Ovary (tissue), 10 donors: ENCODE results near the gene CBLN3. TPM values are rescaled to one million over a fixed set of nuclear protein-coding genes. Genes with fewer than 3 reads are reported as not detected.
"Not testable (repeated sequence)": the region's sequence is repeated elsewhere in the genome, so short reads cannot be mapped to it uniquely, and the experiment has no call there.

Source experiments
- DNase-seq, 5 donors: peaks; one replicate each; pipeline ENCODE4 v3.0.0-alpha.2; 2019 to 2020
- H3K27ac ChIP-seq, 2 donors: fragments of 200-600 bp; one replicate each; pipeline versions ENCODE4 v1.5.1 to v1.8.0; 2019 to 2022
- H3K27me3 ChIP-seq: fragments of 200-600 bp; one replicate; pipeline ENCODE4 v1.8.0; 2022
- H3K36me3 ChIP-seq: fragments of 200-600 bp; sonication (generic); one replicate; pipeline ENCODE4 v1.5.1; 2019
- H3K4me1 ChIP-seq: one replicate; pipeline ENCODE4 v1.8.1; 2013; ENCODE audit warnings: mild to moderate bottlenecking, moderate library complexity; ENCODE audit not compliant: insufficient read depth
- H3K4me3 ChIP-seq: fragments of 200-600 bp; sonication (generic); one replicate; pipeline ENCODE4 v1.5.1; 2017
- H3K9me3 ChIP-seq, 2 donors: fragments of 200-600 bp in 1 of 2; sonication (generic) in 1 of 2; one replicate each; pipeline versions ENCODE4 v1.5.1 to v1.8.1; 2013 to 2019; ENCODE audit warnings: mild to moderate bottlenecking in 1 of 2, moderate library complexity in 1 of 2
- EP300 ChIP-seq: sonication (generic); formaldehyde crosslinking; IDR thresholded peaks from one replicate; pipeline ENCODE4 v1.6.1; 2017; ENCODE audit warnings: antibody characterized with exemption
- POLR2A ChIP-seq: fragments of 450-650 bp; IDR thresholded peaks from one replicate; pipeline ENCODE4 v1.6.1; 2017; ENCODE audit warnings: antibody characterized with exemption, mild to moderate bottlenecking, moderate library complexity
- WGBS, 3 donors: extraction: QIAGEN DNeasy Blood & Tissue Kit in 1 of 3; methylation state at CpG; one replicate each; pipeline versions ENCODE4 v1.1.5 to v1.1.7; 2013 to 2017; 5-methylcytosine and 5-hydroxymethylcytosine counted together
- intact Hi-C, 4 donors: fragments of 100-400 bp; cut with DNase I; formaldehyde crosslinking; loops; one replicate each; pipeline versions ENCODE4 v1.11.0 to v1.15.1; 2022 to 2023
- long read RNA-seq, 3 donors: library from polyadenylated mRNA in 2 of 3; unstranded in 2 of 3; transcript quantifications; one replicate each; pipeline ENCODE4 v2.0.0 and lab custom pipeline, GENCODE V29; 2021 to 2026
- polyA plus RNA-seq, 2 donors: library from polyadenylated mRNA; stranded (reverse); fragments of 200-250 nt in 1 of 2; fragments of 350-450 nt in 1 of 2; fragmentation: Illumina TruSeq in 1 of 2; extraction: RNeasy Lipid Tissue Mini Kit (QIAGEN cat#74804) in 1 of 2; gene quantifications; one replicate each; pipeline ENCODE4 v1.2.3, GENCODE V29; 2013 to 2014
- total RNA-seq, 7 donors: library from RNA; depleted of rRNA in 2 of 7; stranded (reverse); fragments of >200 nt in 2 of 7; fragmentation: NEBNext Ultra II Directional in 3 of 7; extraction: Animal tissue kit (Norgen Biotek cat#: 25700) in 3 of 7; gene quantifications; one replicate each; pipeline versions ENCODE4 v1.1.0 to v1.2.4, GENCODE V29; 2016 to 2023
- TF ChIP-seq, protein P1 (sequence below), 3 donors: fragments of 450-650 bp in 2 of 3; fragments of 200-600 bp in 1 of 3; IDR thresholded peaks; one replicate each; pipeline versions ENCODE4 v1.5.1 to v1.8.0; 2016 to 2022; ENCODE audit warnings: antibody characterized with exemption in 3 of 3, mild to moderate bottlenecking in 1 of 3
- donor health status: DM: no; HTN: no; CAD: no; lungs with moderate emphysema.
- donor health status: DM: no; HTN: no; CAD: no.
- donor health status: Bipolar disorder and iron deficiency.
- donor health status: DM: yes; HTN: yes; CAD: no.
- donor health status: DM: no; HTN: no; CAD: no.
- donor health status: DM: yes; HTN: yes; CAD: no.

The CBLN3 gene
- total RNA-seq, result 10 to 100 TPM in 1 of 7 donors, 1 to 10 TPM in 6; 2.0 to 10.5 (median 4.7) TPM
- polyA plus RNA-seq, result 1 to 10 TPM; 5.8 to 7.5 TPM
- long read RNA-seq, donor 1, partial matches to known transcripts, result 0 of 4 reads
- long read RNA-seq, donor 1, other reads (novel, unspliced or antisense), result 4 of 4 reads
- long read RNA-seq, donor 2, partial matches to known transcripts, result 0 of 1 reads
- long read RNA-seq, donor 2, other reads (novel, unspliced or antisense), result 0 of 1 reads
- long read RNA-seq, donor 3, transcript CBLN3-201 (3 exons, 2,346 nt), result major isoform, 6 of 11 reads
- long read RNA-seq, donor 3, partial matches to known transcripts, result 2 of 11 reads
- long read RNA-seq, donor 3, other reads (novel, unspliced or antisense), result 1 of 11 reads

DNA sequence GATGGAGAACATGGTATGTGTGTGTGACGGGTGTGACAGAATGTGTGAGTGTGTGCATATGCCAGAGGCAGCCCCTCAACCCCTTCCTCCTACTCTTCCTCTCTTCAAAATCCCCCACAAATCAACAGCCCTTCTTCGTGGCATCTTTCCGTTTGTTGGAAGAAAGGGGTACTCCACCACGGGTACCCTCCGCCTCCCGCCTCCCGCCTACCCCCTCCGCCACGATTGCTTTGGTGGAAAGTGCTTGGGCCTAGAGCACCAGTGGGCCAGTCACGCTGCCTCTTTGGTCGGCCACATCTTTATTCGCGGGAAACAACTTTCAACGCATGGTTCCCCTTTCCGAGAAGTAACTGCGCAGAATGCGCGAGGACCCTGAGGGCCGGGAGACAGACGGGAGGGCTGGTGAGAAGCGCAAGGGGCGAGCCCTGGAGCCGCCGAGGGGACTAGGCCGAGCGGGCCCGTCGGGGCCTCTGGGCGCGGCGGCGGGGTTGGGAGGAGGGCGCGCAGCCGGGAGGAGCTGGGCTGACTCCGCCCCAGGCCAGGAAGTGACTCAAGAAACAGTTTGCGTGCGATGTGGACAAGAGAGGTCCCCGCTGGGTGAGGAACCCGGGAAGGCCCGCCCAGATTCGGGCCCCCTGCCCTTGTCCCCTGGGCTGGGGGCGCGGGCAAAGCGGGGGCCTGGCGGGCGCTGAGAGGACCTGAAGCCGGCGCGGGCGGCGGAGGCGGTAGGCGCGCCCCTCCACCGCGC, at the start of gene CBLN3, which contains the start of gene KHNYN:
CBLN3 (minus strand) TSS at position 274 of the 748 bp plus-strand sequence. CDS start 614 bp downstream, outside the sequence.
KHNYN (plus strand) TSS at position 560 of the 748 bp plus-strand sequence. CDS start 777 bp downstream, outside the sequence.
- peak; percentile 47 for TF ChIP-seq EP300
- TF ChIP-seq, protein P1, sequence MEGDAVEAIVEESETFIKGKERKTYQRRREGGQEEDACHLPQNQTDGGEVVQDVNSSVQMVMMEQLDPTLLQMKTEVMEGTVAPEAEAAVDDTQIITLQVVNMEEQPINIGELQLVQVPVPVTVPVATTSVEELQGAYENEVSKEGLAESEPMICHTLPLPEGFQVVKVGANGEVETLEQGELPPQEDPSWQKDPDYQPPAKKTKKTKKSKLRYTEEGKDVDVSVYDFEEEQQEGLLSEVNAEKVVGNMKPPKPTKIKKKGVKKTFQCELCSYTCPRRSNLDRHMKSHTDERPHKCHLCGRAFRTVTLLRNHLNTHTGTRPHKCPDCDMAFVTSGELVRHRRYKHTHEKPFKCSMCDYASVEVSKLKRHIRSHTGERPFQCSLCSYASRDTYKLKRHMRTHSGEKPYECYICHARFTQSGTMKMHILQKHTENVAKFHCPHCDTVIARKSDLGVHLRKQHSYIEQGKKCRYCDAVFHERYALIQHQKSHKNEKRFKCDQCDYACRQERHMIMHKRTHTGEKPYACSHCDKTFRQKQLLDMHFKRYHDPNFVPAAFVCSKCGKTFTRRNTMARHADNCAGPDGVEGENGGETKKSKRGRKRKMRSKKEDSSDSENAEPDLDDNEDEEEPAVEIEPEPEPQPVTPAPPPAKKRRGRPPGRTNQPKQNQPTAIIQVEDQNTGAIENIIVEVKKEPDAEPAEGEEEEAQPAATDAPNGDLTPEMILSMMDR (IDR thresholded peaks at IDR 0.05), result peak in 2 of 3 donors; percentile 7 to 24
- TF ChIP-seq POLR2A, result peak; percentile 97
- Histone ChIP-seq H3K4me1 (peaks cover 15% of the 10 kb centered on the region), H3K4me3 (peak within 1 kb of the TSS; percentile 71), H3K27me3 (no peaks in the 10 kb centered on the region), H3K36me3 (no peaks in the 10 kb centered on the region), H3K27ac (peak within 1 kb of the TSS; percentile 92 to 99), H3K9me3 (no peaks in the 10 kb centered on the region)
- WGBS, 3 donors, result 4 to 8% (median 7%) methylated on average over 35 to 57 of the region's 57 CpGs
- intact Hi-C loops, result loop anchor here (1.0 to 5.0 kb wide), 4 partner anchors 61 to 187 kb away; partner anchors contain the start of genes NFATC4 (in 1 of the 4) and TINF2 (in 1 of the 4)
- peak; percentile 92 to 94 (median 93) for DNase-seq

DNA sequence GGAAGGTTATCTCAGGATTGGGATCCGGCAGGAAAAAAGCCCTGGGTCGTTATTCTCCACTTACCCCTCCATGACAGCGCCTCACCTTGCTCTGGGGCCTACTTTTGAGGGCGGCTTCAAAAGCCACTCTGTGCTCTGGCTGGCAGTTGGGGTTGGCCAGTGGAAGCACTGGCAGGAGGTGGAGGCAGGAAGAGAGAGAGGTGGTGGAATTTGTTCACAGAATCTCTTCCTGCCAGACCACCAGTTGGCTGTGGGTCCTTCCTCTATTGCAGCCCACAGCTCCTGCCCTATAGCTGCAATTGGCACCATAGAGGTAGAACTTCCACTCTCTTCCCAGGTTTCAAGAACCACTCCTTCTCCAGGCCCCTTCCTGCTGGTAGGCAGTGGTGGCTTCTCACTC, 45.8 kb upstream of the CBLN3 start:
- H3K9me3 ChIP-seq, result no peaks in the 10 kb centered on the region
- no peak overlapping the region for H3K4me3 ChIP-seq
- 85 to 90% (median 86%) methylated on average over 4 of the region's 4 CpGs for WGBS, 3 donors
- DNase-seq, result no peak
- H3K4me1 ChIP-seq, result no peaks in the 10 kb centered on the region
- no peaks in the 10 kb centered on the region for H3K36me3 ChIP-seq
- intact Hi-C loops, result no loop called here
- no peak overlapping the region for H3K27ac ChIP-seq
- no peaks in the 10 kb centered on the region for H3K27me3 ChIP-seq
- TF ChIP-seq EP300 (no peak), POLR2A (no peak)
- TF ChIP-seq, protein P1 (IDR thresholded peaks at IDR 0.05), result no peak

DNA sequence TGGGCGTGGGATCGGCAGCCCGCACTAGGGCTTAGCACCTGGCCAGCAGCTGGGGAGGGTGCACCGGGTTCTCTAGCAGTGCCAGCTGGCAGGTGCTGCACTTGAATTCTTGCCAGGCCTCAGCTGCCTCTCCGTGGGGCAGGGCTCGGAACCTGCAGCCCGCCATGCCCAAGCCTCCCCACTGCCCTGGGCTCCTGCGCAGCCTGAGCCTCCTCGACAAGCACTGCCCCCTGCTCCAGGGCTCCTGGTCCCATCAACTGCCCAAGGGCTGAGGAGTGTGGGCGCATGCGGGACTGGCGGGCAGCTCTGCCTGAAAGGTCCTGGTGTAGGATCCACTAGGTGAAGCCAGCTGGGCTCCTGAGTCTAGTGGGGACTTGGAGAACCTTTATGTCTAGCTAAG, 43.7 kb upstream of the CBLN3 start:
- TF ChIP-seq POLR2A (no peak), EP300 (no peak)
- TF ChIP-seq, protein P1 (IDR thresholded peaks at IDR 0.05), result no peak
- no peak overlapping the region for H3K27ac ChIP-seq
- WGBS, 3 donors, result 69 to 94% (median 86%) methylated on average over 12 of the region's 12 CpGs
- no peaks in the 10 kb centered on the region for H3K27me3 ChIP-seq
- H3K4me3 ChIP-seq, result no peak overlapping the region
- no peaks in the 10 kb centered on the region for H3K36me3 ChIP-seq
- H3K9me3 ChIP-seq, result no peaks in the 10 kb centered on the region
- intact Hi-C loops, result no loop called here
- no peak for DNase-seq
- H3K4me1 ChIP-seq, result no peaks in the 10 kb centered on the region

DNA sequence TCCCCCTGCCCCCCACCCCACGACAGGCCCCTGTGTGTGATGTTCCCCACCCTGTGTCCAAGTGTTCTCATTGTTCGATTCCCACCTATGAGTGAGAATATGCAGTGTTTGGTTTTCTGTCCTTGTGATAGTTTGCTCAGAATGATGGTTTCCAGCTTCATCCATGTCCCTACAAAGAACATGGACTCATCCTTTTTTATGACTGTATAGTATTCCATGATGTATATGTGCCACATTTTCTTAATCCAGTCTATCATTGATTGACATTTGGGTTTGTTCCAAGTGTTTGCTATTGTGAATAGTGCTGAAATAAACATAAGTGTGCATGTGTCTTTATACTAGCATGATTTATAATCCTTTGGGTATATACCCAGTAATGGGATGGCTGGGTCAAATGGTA, 41.0 kb upstream of the CBLN3 start:
- H3K27ac ChIP-seq, H3K36me3 ChIP-seq, H3K9me3 ChIP-seq, DNase-seq, intact Hi-C loops, H3K4me3 ChIP-seq, H3K4me1 ChIP-seq, H3K27me3 ChIP-seq: not testable (repeated sequence)
- 89 to 90% (median 89%) methylated on average over 2 of the region's 2 CpGs for WGBS, 3 donors
